K562 (cell line): ENCODE results near the gene GCNT3. TPM values are rescaled to one million over a fixed set of nuclear protein-coding genes. Genes with fewer than 3 reads are reported as not detected.

Experiments used
- ATAC-seq: fragments of 200-7000 bp; cut with Tn5 transposase; 3 replicates; pipeline ENCODE4 v1.9.1; 2020; ENCODE audit warnings: moderate library complexity
- BruUV-seq: library from RNA; stranded (reverse); fragments of 400-500 nt; replicated peaks from 2 replicates; lab custom pipeline; 2021; lab: Mats Ljungman, UMichigan
- CTCF ChIA-PET: fragments of 300-600 bp; formaldehyde crosslinking; extraction: SDS; loops from one replicate; lab custom pipeline; 2021; ENCODE audit warnings: low intra/inter-chr PET ratio; lab: Yijun Ruan, JAX
- POLR2A ChIA-PET: fragments of 300-600, 350-650 bp; sonication (Branson Sonifier 250); formaldehyde crosslinking; extraction: SDS; loops from one replicate; lab custom pipeline; 2021; ENCODE audit warnings: antibody characterized with exemption, inconsistent platforms; lab: Yijun Ruan, JAX
- DNase-seq, 4 experiments: peaks; one replicate each; pipeline versions ENCODE4 v3.0.0 to v3.0.0-alpha.2; 2011 to 2018; ENCODE audit warnings: low spot score in 3 of 4, mixed read lengths in 3 of 4; ENCODE audit errors: extremely low read depth in 1 of 4
- FAIRE-seq: peaks from 2 replicates; lab custom pipeline; 2011; peaks lifted over from hg19 to GRCh38; lab: Jason Lieb, UNC
- H2AFZ ChIP-seq: 2 replicates; pipeline ENCODE4 v1.6.0; 2011; ENCODE audit warnings: low read depth, low read length, control low read depth, inconsistent platforms
- H3K27ac ChIP-seq: fragments of 200-600 bp; 3 replicates; pipeline ENCODE4 v1.8.0; 2011; ENCODE audit warnings: low read depth, mild to moderate bottlenecking, control low read depth, inconsistent platforms, low read length, moderate library complexity, mixed read lengths; ENCODE audit errors: extremely low read depth
- H3K27me3 ChIP-seq, 2 experiments: fragments of 300-600 bp in 1 of 2; 2 replicates in 1 of 2; 3 replicates in 1 of 2; pipeline versions ENCODE4 v1.6.0 to v1.8.0; 2011; ENCODE audit warnings: inconsistent platforms in 2 of 2, low read length in 2 of 2, mild to moderate bottlenecking in 1 of 2, mixed read lengths in 1 of 2, moderate library complexity in 1 of 2; ENCODE audit not compliant: control insufficient read depth in 2 of 2, insufficient read depth in 2 of 2
- H3K36me3 ChIP-seq: fragments of 300-600 bp; 3 replicates; pipeline ENCODE4 v1.8.0; 2011; ENCODE audit warnings: mild to moderate bottlenecking, low read length, inconsistent platforms; ENCODE audit not compliant: control insufficient read depth, insufficient read depth
- H3K4me1 ChIP-seq, 2 experiments: fragments of 200-600 bp in 1 of 2; replicated peaks in 1 of 2; 2 replicates in 1 of 2; 3 replicates in 1 of 2; pipeline versions ENCODE4 v1.5.1 to v1.8.0; 2011; ENCODE audit warnings: inconsistent platforms in 2 of 2, low read length in 2 of 2, mild to moderate bottlenecking in 1 of 2, mixed read lengths in 1 of 2, moderate library complexity in 1 of 2; ENCODE audit not compliant: control insufficient read depth in 2 of 2, insufficient read depth in 2 of 2
- H3K4me2 ChIP-seq: 2 replicates; pipeline ENCODE4 v1.6.1; 2011; ENCODE audit warnings: low read length, control low read depth, inconsistent platforms, mixed read lengths; ENCODE audit not compliant: insufficient read depth
- H3K4me3 ChIP-seq: fragments of 200-600 bp; sonication (generic), shearing (Covaris generic); 2 replicates; pipeline ENCODE4 v1.5.1; 2016; ENCODE audit warnings: control low read depth, inconsistent platforms
- H3K79me2 ChIP-seq: fragments of 200-600 bp; 3 replicates; pipeline ENCODE4 v1.8.0; 2011; ENCODE audit warnings: low read length, inconsistent platforms; ENCODE audit not compliant: control insufficient read depth, insufficient read depth
- H3K9ac ChIP-seq, 2 experiments: 2 replicates each; pipeline versions ENCODE4 v1.6.0 to v1.6.1; 2011; ENCODE audit warnings: low read depth in 2 of 2, low read length in 2 of 2, control low read depth in 1 of 2, inconsistent platforms in 1 of 2, mild to moderate bottlenecking in 1 of 2, mixed read lengths in 1 of 2; ENCODE audit not compliant: insufficient read depth in 1 of 2
- H3K9me1 ChIP-seq: one replicate; pipeline ENCODE4 v1.6.0; 2011; ENCODE audit warnings: inconsistent platforms, mild to moderate bottlenecking, low read length, moderate library complexity; ENCODE audit not compliant: control insufficient read depth, insufficient read depth
- H3K9me3 ChIP-seq: replicated peaks from 2 replicates; pipeline ENCODE4 v1.5.1; 2011; ENCODE audit warnings: low read depth, low read length, inconsistent platforms; ENCODE audit not compliant: control insufficient read depth, insufficient read depth
- H4K20me1 ChIP-seq: replicated peaks from 2 replicates; pipeline ENCODE4 v1.6.1; 2011; ENCODE audit warnings: low read length, inconsistent platforms, mixed read lengths; ENCODE audit not compliant: control insufficient read depth, insufficient read depth
- CCAR2 ChIP-seq: fragments of 200-400 bp; formaldehyde crosslinking; IDR thresholded peaks from 2 replicates; pipeline ENCODE4 v1.6.1; 2017; ENCODE audit warnings: mild to moderate bottlenecking, low read depth, low read length
- HMGXB4 ChIP-seq: sonication (generic); formaldehyde crosslinking; IDR thresholded peaks from 2 replicates; pipeline ENCODE4 v1.8.1; 2023; ENCODE audit warnings: mild to moderate bottlenecking, missing genetic modification reagents
- IRF9 ChIP-seq: fragments of 450-650 bp; IDR thresholded peaks from 2 replicates; pipeline ENCODE4 v1.6.1; 2016; ENCODE audit warnings: missing biosample characterization, missing genetic modification characterization
- LARP7 ChIP-seq: fragments of 450-650 bp; IDR thresholded peaks from 2 replicates; pipeline ENCODE4 v1.6.1; 2016
- MCM7 ChIP-seq, 2 experiments: fragments of 450-650 bp; IDR thresholded peaks; 2 replicates each; pipeline ENCODE4 v1.6.1; 2016 to 2018
- PATZ1 ChIP-seq: fragments of 250-450 bp; sonication (Bioruptor Pico); IDR thresholded peaks from 2 replicates; pipeline ENCODE4 v1.5.0; 2020; ENCODE audit warnings: mild to moderate bottlenecking, borderline replicate concordance
- PREB ChIP-seq: sonication (generic); formaldehyde crosslinking; IDR thresholded peaks from 2 replicates; pipeline ENCODE4 v1.8.1; 2023; ENCODE audit warnings: mild to moderate bottlenecking, missing genetic modification reagents
- TCF3 ChIP-seq: sonication (generic); formaldehyde crosslinking; IDR thresholded peaks from 2 replicates; pipeline ENCODE4 v1.4.0; 2020; ENCODE audit warnings: mild to moderate bottlenecking, missing genetic modification reagents
- TCFL5 ChIP-seq: fragments of 250-450 bp; sonication (Bioruptor Pico); conservative IDR thresholded peaks from 2 replicates; pipeline ENCODE4 v1.6.1; 2021; ENCODE audit warnings: mild to moderate bottlenecking, moderate library complexity, matching md5 sums
- TSHZ1 ChIP-seq: fragments of 250-450 bp; sonication (Bioruptor Pico); IDR thresholded peaks from 2 replicates; pipeline ENCODE4 v1.4.0; 2020; ENCODE audit warnings: mild to moderate bottlenecking, moderate library complexity
- ZNF184 ChIP-seq: sonication (generic); formaldehyde crosslinking; IDR thresholded peaks from 2 replicates; pipeline ENCODE4 v1.5.0; 2020; ENCODE audit warnings: missing genetic modification reagents
- ZNF282 ChIP-seq: sonication (generic); formaldehyde crosslinking; IDR thresholded peaks from 2 replicates; pipeline ENCODE4 v1.8.1; 2023; ENCODE audit warnings: missing genetic modification reagents
- ZNF436 ChIP-seq: fragments of 250-450, 450-650 bp; sonication (Bioruptor Pico); formaldehyde crosslinking; IDR thresholded peaks from 2 replicates; pipeline ENCODE4 v1.7.0; 2020; ENCODE audit warnings: mild to moderate bottlenecking
- ZNF584 ChIP-seq: fragments of 200-800 bp; sonication (Bioruptor generic); IDR thresholded peaks from 2 replicates; pipeline ENCODE4 v1.6.1; 2016; ENCODE audit warnings: low read depth, mild to moderate bottlenecking, missing genetic modification characterization, missing compliant biosample characterization
- WGBS: fragments of 100-300 bp; shearing (Covaris generic); methylation state at CpG from one replicate; pipeline ENCODE4 v1.1.6; 2016; ENCODE audit warnings: low coverage, mixed read lengths; ENCODE audit not compliant: insufficient coverage; ENCODE audit errors: missing lambda C conversion rate; 5-methylcytosine and 5-hydroxymethylcytosine counted together
- in situ Hi-C: fragments of 300-500 bp; cut with MboI; formaldehyde crosslinking; loops from 4 replicates; pipeline ENCODE4 v1.15.0; 2018; ENCODE audit warnings: inconsistent platforms, mixed read lengths
- intact Hi-C: fragments of 100-400 bp; cut with micrococcal nuclease; formaldehyde crosslinking; loops from 2 replicates; pipeline ENCODE4 v1.14.2; 2022
- polyA plus RNA-seq, 8 experiments: library from polyadenylated mRNA; depleted of rRNA in 4 of 8; stranded (reverse) in 5 of 8; unstranded in 3 of 8; fragments of >200 nt; fragmentation: Nextera tagmentation in 2 of 8; fragmentation: Illumina TruSeq in 1 of 8; extraction: Ambion mirVana in 2 of 8; extraction: Trizol in 1 of 8; gene quantifications; 2 replicates each; pipeline versions ENCODE4 v1.2.1 to v1.2.3, GENCODE V29; 2011 to 2014; ENCODE audit warnings: inconsistent platforms in 1 of 8, missing spikeins in 1 of 8
- total RNA-seq, 7 experiments: library from RNA; depleted of rRNA in 6 of 7; stranded (reverse); fragments of >200 nt in 6 of 7; fragmentation: Illumina TruSeq in 2 of 7; extraction: Trizol in 2 of 7; gene quantifications; 2 replicates each; pipeline versions ENCODE4 v1.2.1 to v1.2.3, GENCODE V29; 2011 to 2021; ENCODE audit warnings: low replicate concordance in 1 of 7

The GCNT3 gene
- total and polyA plus RNA-seq, 9 of the 15 experiments (the other 6 are each of a cell fraction or from before 2014, with no cell fraction given) = 0.07 to 0.35 (median 0.11) TPM; not detected in 4

- no TSS peak for BruUV-seq
- Histone ChIP-seq H3K4me2 (no peak overlapping the region), H3K4me1 (no peaks in the 10 kb centered on the region), H3K36me3 (no peaks in the 10 kb centered on the region), H3K9me3 (no peaks in the 10 kb centered on the region; the same call in 1 of the 2 replicates), H4K20me1 (no peaks in the 10 kb centered on the region), H3K9ac (no peak overlapping the region), H3K27ac (no peak overlapping the region), H2AFZ (no peak overlapping the region), H3K27me3 (peaks cover 0 to 11% of the 10 kb centered on the region in 2 experiments; a peak in 2 of 5 replicates), H3K4me3 (no peak overlapping the region), H3K79me2 (no peaks in the 10 kb centered on the region), H3K9me1 (no peaks in the 10 kb centered on the region)
- intact Hi-C loops = no loop called here
- in situ Hi-C loops = no loop called here
- FAIRE-seq (no peak), ATAC-seq (no peak), DNase-seq (no peak)
- WGBS = 3% methylated on average over 3 of the region's 3 CpGs
- ChIA-PET CTCF (no interaction called here), POLR2A (no interaction called here)
- TF ChIP-seq MCM7 (IDR thresholded peaks at IDR 0.05) (no peak), TSHZ1 (CRISPR knock-in tag) (no peak), TCFL5 (no peak), HMGXB4 (no peak), ZNF282 (CRISPR knock-in tag) (no peak), PREB (no peak), LARP7 (no peak), ZNF184 (CRISPR knock-in tag) (no peak), TCF3 (CRISPR knock-in tag) (no peak), ZNF436 (CRISPR knock-in tag) (no peak), PATZ1 (CRISPR knock-in tag) (no peak), IRF9 (tag) (no peak), ZNF584 (no peak), CCAR2 (no peak)
Observed at GRCh38 chr15:59570315-59570714, 41.3 kb upstream of the GCNT3 start.
